Measurements from ENCODE around the gene RAB11A. TPM values are rescaled to one million over a fixed set of nuclear protein-coding genes. Genes with fewer than 3 reads are reported as not detected.

Gene RAB11A
- total RNA-seq, result 100 to 1,000 TPM; 192 to 193 TPM

GRCh38 chr15:65869126-65869953 lies at the start of gene RAB11A:
TSS of gene RAB11A (plus strand) at chr15:65869491. CDS start at chr15:65869586, 95 bp downstream.
- H3K27me3 Mint-ChIP-seq, result peaks cover 2% of the 10 kb centered on the region
- ChIA-PET CTCF (interaction anchor here (0.6 to 3.0 kb wide), 17 partner anchors 9 to 630 kb away, joined by 3 to 26 read pairs (median 4); partner anchors contain the start of genes DENND4A and INTS14), POLR2A (interaction anchor here (0.6 to 3.2 kb wide), 29 partner anchors 9 to 564 kb away, joined by 3 to 45 read pairs (median 7); partner anchors contain the start of genes DENND4A, DPP8, INTS14 and RNU5B-1)
- peak within 1 kb of the TSS; percentile 97 for H3K27ac Mint-ChIP-seq
- peaks cover 30% of the 10 kb centered on the region for H3K4me1 Mint-ChIP-seq
- DNase-seq, result peak; percentile 95
- H3K9me3 Mint-ChIP-seq, result no peaks in the 10 kb centered on the region
- H3K4me3 Mint-ChIP-seq, result peak within 1 kb of the TSS; percentile 100
- H3K36me3 Mint-ChIP-seq (ENCODE audit: low read depth), result peaks cover 23% of the 10 kb centered on the region

GRCh38 chr15:65819563-65819960 lies 49.7 kb upstream of the RAB11A start:
- peaks cover 53% of the 10 kb centered on the region for H3K4me1 Mint-ChIP-seq
- peaks cover 7% of the 10 kb centered on the region for H3K27me3 Mint-ChIP-seq
- CTCF ChIA-PET, result interaction anchor here (0.7 to 5.9 kb wide), 7 partner anchors 9 to 209 kb away, joined by 3 to 34 read pairs (median 4); partner anchors contain the start of genes DENND4A, INTS14 and RAB11A
- H3K4me3 Mint-ChIP-seq, result no peak overlapping the region
- H3K36me3 Mint-ChIP-seq (ENCODE audit: low read depth), result peaks cover 11% of the 10 kb centered on the region
- POLR2A ChIA-PET, result interaction anchor here (1.0 to 7.3 kb wide), 9 partner anchors 13 to 208 kb away, joined by 3 to 110 read pairs (median 7); partner anchors contain the start of genes DENND4A, INTS14 and RAB11A
- DNase-seq, result no peak
- peaks cover 6% of the 10 kb centered on the region for H3K9me3 Mint-ChIP-seq
- H3K27ac Mint-ChIP-seq, result no peak overlapping the region

GRCh38 chr15:65821070-65821469 lies 48.2 kb upstream of the RAB11A start:
- H3K27me3 Mint-ChIP-seq, result peaks cover 7% of the 10 kb centered on the region
- POLR2A ChIA-PET, result interaction anchor here (1.5 to 7.3 kb wide), 3 partner anchors 17 to 29 kb away, joined by 3 to 110 read pairs (median 11); partner anchors contain the start of gene DENND4A
- H3K4me3 Mint-ChIP-seq, result no peak overlapping the region
- no peak overlapping the region for H3K27ac Mint-ChIP-seq
- H3K36me3 Mint-ChIP-seq (ENCODE audit: low read depth), result peaks cover 11% of the 10 kb centered on the region
- CTCF ChIA-PET, result interaction anchor here (1.4 to 5.9 kb wide), 2 partner anchors 16 to 27 kb away, joined by 3 to 34 read pairs; partner anchors contain the start of gene DENND4A
- H3K4me1 Mint-ChIP-seq, result peaks cover 53% of the 10 kb centered on the region
- DNase-seq, result no peak
- H3K9me3 Mint-ChIP-seq, result peaks cover 5% of the 10 kb centered on the region

- no peaks in the 10 kb centered on the region for H3K9me3 Mint-ChIP-seq
- H3K27ac Mint-ChIP-seq, result no peak overlapping the region
- H3K4me3 Mint-ChIP-seq, result no peak overlapping the region
- peaks cover 7% of the 10 kb centered on the region for H3K27me3 Mint-ChIP-seq
- peaks cover 8% of the 10 kb centered on the region for H3K36me3 Mint-ChIP-seq (ENCODE audit: low read depth)
- DNase-seq, result no peak
- ChIA-PET CTCF (interaction anchor here (0.9 to 2.5 kb wide), 3 partner anchors 11 to 184 kb away, joined by 3 to 14 read pairs (median 4); no protein-coding TSS in a partner anchor), POLR2A (interaction anchor here (1.3 to 7.3 kb wide), 2 partner anchors 10 to 30 kb away, joined by 5 to 110 read pairs; partner anchors contain the start of gene DENND4A)
- peaks cover 53% of the 10 kb centered on the region for H3K4me1 Mint-ChIP-seq
These were observed 47.0 kb upstream of the RAB11A start for GRCh38 chr15:65822316-65822715.

GRCh38 chr15:65824031-65824743 lies 45.1 kb upstream of the RAB11A start:
- Mint-ChIP-seq H3K36me3 (ENCODE audit: low read depth) (peaks cover 3% of the 10 kb centered on the region), H3K4me1 (peaks cover 55% of the 10 kb centered on the region), H3K27me3 (no peaks in the 10 kb centered on the region), H3K9me3 (no peaks in the 10 kb centered on the region), H3K27ac (no peak overlapping the region), H3K4me3 (no peak overlapping the region)
- ChIA-PET CTCF (interaction anchor here (1.6 to 2.5 kb wide), 3 partner anchors 9 to 11 kb away, joined by 4 to 14 read pairs (median 4); no protein-coding TSS in a partner anchor), POLR2A (interaction anchor here (1.0 to 7.3 kb wide), 5 partner anchors 9 to 211 kb away, joined by 3 to 110 read pairs (median 7); partner anchors contain the start of genes DENND4A and RAB11A)
- DNase-seq, result no peak

GRCh38 chr15:65824941-65825544 lies 44.2 kb upstream of the RAB11A start:
- ChIA-PET CTCF (interaction anchor here (0.7 to 2.5 kb wide), 4 partner anchors 8 to 60 kb away, joined by 3 to 14 read pairs (median 4); no protein-coding TSS in a partner anchor), POLR2A (interaction anchor here (1.0 to 2.0 kb wide), 4 partner anchors 14 to 45 kb away, joined by 3 to 7 read pairs (median 5); partner anchors contain the start of genes DENND4A and RAB11A)
- Mint-ChIP-seq H3K27ac (no peak overlapping the region), H3K4me1 (peaks cover 52% of the 10 kb centered on the region), H3K27me3 (no peaks in the 10 kb centered on the region), H3K4me3 (no peak overlapping the region), H3K36me3 (ENCODE audit: low read depth) (peaks cover 3% of the 10 kb centered on the region), H3K9me3 (no peaks in the 10 kb centered on the region)
- DNase-seq, result no peak

- H3K27ac Mint-ChIP-seq, result peak overlapping the region; percentile 64
- no peak for DNase-seq
- peaks cover 6% of the 10 kb centered on the region for H3K36me3 Mint-ChIP-seq (ENCODE audit: low read depth)
- POLR2A ChIA-PET, result interaction anchor here (1.5 to 2.0 kb wide), 2 partner anchors 19 to 35 kb away, joined by 5 read pairs; partner anchors contain the start of gene DENND4A
- CTCF ChIA-PET, result interaction anchor here (0.7 to 1.7 kb wide), 2 partner anchors 36 to 42 kb away, joined by 4 to 6 read pairs; partner anchors contain the start of gene RAB11A
- no peaks in the 10 kb centered on the region for H3K27me3 Mint-ChIP-seq
- H3K4me3 Mint-ChIP-seq, result no peak overlapping the region
- H3K9me3 Mint-ChIP-seq, result no peaks in the 10 kb centered on the region
- H3K4me1 Mint-ChIP-seq, result peaks cover 50% of the 10 kb centered on the region
These were observed 42.2 kb upstream of the RAB11A start for GRCh38 chr15:65827065-65827464.

- H3K4me1 Mint-ChIP-seq, result peaks cover 57% of the 10 kb centered on the region
- H3K27ac Mint-ChIP-seq, result peak overlapping the region; percentile 86
- H3K36me3 Mint-ChIP-seq (ENCODE audit: low read depth), result peaks cover 6% of the 10 kb centered on the region
- ChIA-PET CTCF (interaction anchor here (0.7 to 1.5 kb wide), 17 partner anchors 9 to 218 kb away, joined by 3 to 9 read pairs (median 4); partner anchors contain the start of genes DENND4A and INTS14), POLR2A (interaction anchor here (1.0 to 2.3 kb wide), 4 partner anchors 31 to 524 kb away, joined by 3 to 41 read pairs (median 4); partner anchors contain the start of genes DENND4A and RNU5B-1)
- DNase-seq, result peak; percentile 35
- no peaks in the 10 kb centered on the region for H3K27me3 Mint-ChIP-seq
- H3K4me3 Mint-ChIP-seq, result peak overlapping the region; percentile 25
- no peaks in the 10 kb centered on the region for H3K9me3 Mint-ChIP-seq
These were observed 40.7 kb upstream of the RAB11A start for GRCh38 chr15:65828585-65828984.

GRCh38 chr15:65829130-65829764 lies 40.0 kb upstream of the RAB11A start:
- peaks cover 6% of the 10 kb centered on the region for H3K36me3 Mint-ChIP-seq (ENCODE audit: low read depth)
- DNase-seq, result no peak
- peaks cover 60% of the 10 kb centered on the region for H3K4me1 Mint-ChIP-seq
- H3K27ac Mint-ChIP-seq, result peak overlapping the region; percentile 86
- ChIA-PET CTCF (interaction anchor here (0.7 to 1.5 kb wide), 17 partner anchors 10 to 219 kb away, joined by 3 to 9 read pairs (median 4); partner anchors contain the start of genes DENND4A and INTS14), POLR2A (interaction anchor here (1.0 to 2.3 kb wide), 4 partner anchors 31 to 524 kb away, joined by 3 to 41 read pairs (median 4); partner anchors contain the start of genes DENND4A and RNU5B-1)
- H3K27me3 Mint-ChIP-seq, result no peaks in the 10 kb centered on the region
- H3K4me3 Mint-ChIP-seq, result peak overlapping the region; percentile 25
- H3K9me3 Mint-ChIP-seq, result no peaks in the 10 kb centered on the region

GRCh38 chr15:65832549-65833364 lies 36.5 kb upstream of the RAB11A start:
- ChIA-PET CTCF (interaction anchor here (0.8 to 7.0 kb wide), 14 partner anchors 9 to 237 kb away, joined by 3 to 63 read pairs (median 6); partner anchors contain the start of genes DENND4A, INTS14 and RAB11A), POLR2A (interaction anchor here (0.9 to 5.9 kb wide), 15 partner anchors 9 to 528 kb away, joined by 3 to 98 read pairs (median 5); partner anchors contain the start of genes DENND4A, INTS14, RAB11A and RNU5B-1)
- peak overlapping the region; percentile 98 for H3K27ac Mint-ChIP-seq
- H3K27me3 Mint-ChIP-seq, result no peaks in the 10 kb centered on the region
- H3K4me3 Mint-ChIP-seq, result peak overlapping the region; percentile 61
- H3K36me3 Mint-ChIP-seq (ENCODE audit: low read depth), result peaks cover 3% of the 10 kb centered on the region
- peak; percentile 69 for DNase-seq
- no peaks in the 10 kb centered on the region for H3K9me3 Mint-ChIP-seq
- H3K4me1 Mint-ChIP-seq, result peaks cover 56% of the 10 kb centered on the region

All from activated CD4-positive, alpha-beta memory T cell treated with anti-CD3 and anti-CD28 coated beads, Interleukin-2, amount 10 ng/mL, durations not matched to agents 7 days and 5 days (primary cell).